Adrenal gland (tissue), 5 donors: ENCODE results near the gene PACSIN1.

Experiments used
- POLR2A ChIP-seq, 2 donors: fragments of 450-650 bp; IDR thresholded peaks; one replicate each; pipeline ENCODE4 v1.6.1; 2017; ENCODE audit warnings: antibody characterized with exemption in 2 of 2, mild to moderate bottlenecking in 2 of 2, moderate library complexity in 1 of 2
- TF ChIP-seq, protein P1 (sequence below), 6 experiments: fragments of 450-650 bp in 4 of 6; fragments of 200-600 bp in 2 of 6; sonication (generic) in 1 of 6; IDR thresholded peaks; 1 replicate in 5 of 6; 2 replicates in 1 of 6; pipeline versions ENCODE4 v1.5.1 to v1.8.0; 2016 to 2021; ENCODE audit warnings: antibody characterized with exemption in 6 of 6, mild to moderate bottlenecking in 2 of 6, moderate library complexity in 1 of 6
- donor health status: DM: no; HTN: no; CAD: no.

DNA sequence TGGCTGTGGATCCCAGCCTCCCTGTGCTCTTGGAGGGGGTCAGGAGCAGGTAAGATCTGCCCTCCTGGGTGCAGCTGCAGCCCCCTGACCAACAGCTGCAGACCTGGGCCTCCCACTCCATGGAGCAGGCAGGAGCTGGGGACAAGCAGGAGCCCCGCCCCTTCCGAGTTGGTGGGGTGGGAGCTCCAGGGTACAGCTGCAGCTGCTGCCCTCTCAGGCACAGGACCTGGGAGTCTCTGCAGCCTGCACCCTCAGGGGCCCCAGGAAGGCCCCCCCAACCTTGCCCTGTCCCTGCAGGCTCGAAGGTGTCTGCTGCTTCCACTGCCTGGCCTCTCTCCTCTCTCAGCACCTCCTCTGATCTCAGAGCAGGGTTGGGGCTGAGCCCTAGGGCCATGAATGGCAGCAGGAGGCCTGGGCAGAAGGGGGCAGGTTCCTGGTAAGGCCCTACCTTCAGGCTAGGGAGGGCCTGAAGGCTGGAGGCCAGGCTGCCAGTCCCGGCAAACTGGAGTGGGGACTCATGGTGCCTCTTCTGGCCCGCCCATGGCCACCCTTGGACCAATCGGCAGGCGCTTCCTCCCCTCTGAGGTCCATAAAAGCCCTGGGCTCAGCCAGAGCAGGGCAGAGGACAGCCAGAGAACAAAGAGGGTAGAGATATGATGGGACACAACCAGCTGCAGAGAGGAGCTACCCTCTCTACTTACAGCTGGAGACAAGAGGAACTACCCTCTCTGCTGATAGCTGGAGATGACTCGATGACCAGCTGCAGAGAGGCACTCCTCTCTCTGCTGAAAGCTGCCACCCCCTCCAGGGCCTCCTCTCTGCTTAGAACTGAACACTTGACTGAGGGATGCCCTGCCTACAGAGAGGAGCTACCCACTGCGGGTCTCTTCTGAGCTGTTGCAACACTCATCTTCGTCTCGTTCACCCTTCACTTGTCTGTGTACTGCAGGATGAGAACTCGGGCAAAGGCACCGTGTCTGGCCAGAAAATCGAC is 7.8 kb upstream of the PACSIN1 start:
- TF ChIP-seq POLR2A (IDR thresholded peaks at IDR 0.05), result no peak
- TF ChIP-seq, protein P1, sequence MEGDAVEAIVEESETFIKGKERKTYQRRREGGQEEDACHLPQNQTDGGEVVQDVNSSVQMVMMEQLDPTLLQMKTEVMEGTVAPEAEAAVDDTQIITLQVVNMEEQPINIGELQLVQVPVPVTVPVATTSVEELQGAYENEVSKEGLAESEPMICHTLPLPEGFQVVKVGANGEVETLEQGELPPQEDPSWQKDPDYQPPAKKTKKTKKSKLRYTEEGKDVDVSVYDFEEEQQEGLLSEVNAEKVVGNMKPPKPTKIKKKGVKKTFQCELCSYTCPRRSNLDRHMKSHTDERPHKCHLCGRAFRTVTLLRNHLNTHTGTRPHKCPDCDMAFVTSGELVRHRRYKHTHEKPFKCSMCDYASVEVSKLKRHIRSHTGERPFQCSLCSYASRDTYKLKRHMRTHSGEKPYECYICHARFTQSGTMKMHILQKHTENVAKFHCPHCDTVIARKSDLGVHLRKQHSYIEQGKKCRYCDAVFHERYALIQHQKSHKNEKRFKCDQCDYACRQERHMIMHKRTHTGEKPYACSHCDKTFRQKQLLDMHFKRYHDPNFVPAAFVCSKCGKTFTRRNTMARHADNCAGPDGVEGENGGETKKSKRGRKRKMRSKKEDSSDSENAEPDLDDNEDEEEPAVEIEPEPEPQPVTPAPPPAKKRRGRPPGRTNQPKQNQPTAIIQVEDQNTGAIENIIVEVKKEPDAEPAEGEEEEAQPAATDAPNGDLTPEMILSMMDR (IDR thresholded peaks at IDR 0.05), result no peak
